Right cardiac atrium (tissue), 5 donors: ENCODE results near the gene BTBD17. TPM values are rescaled to one million over a fixed set of nuclear protein-coding genes. Genes with fewer than 3 reads are reported as not detected.

ENCODE experiments used
- ATAC-seq, 2 donors: fragments of 200-7000 bp; cut with Tn5 transposase; one replicate each; pipeline versions ENCODE4 v1.8.0 to v1.9.1; 2020; ENCODE audit warnings: moderate library complexity in 2 of 2, mild to moderate bottlenecking in 1 of 2
- DNase-seq, 3 donors: peaks; one replicate each; pipeline ENCODE4 v3.0.0-alpha.2; 2020
- H3K27ac ChIP-seq: one replicate; pipeline ENCODE4 v1.5.1; 2013; ENCODE audit warnings: mild to moderate bottlenecking, low read length, control low read depth, moderate library complexity
- H3K27me3 ChIP-seq: one replicate; pipeline ENCODE4 v1.6.1; 2013; ENCODE audit not compliant: control insufficient read depth, insufficient read depth
- H3K4me1 ChIP-seq: one replicate; pipeline ENCODE4 v1.6.1; 2013; ENCODE audit warnings: low read length; ENCODE audit not compliant: control insufficient read depth, insufficient read depth
- H3K4me3 ChIP-seq: one replicate; pipeline ENCODE4 v1.5.1; 2013; ENCODE audit warnings: low read length, control low read depth
- H3K9me3 ChIP-seq: one replicate; pipeline ENCODE4 v1.6.1; 2013; ENCODE audit warnings: low read length; ENCODE audit not compliant: control insufficient read depth
- WGBS: extraction: QIAGEN DNeasy Blood & Tissue Kit; methylation state at CpG from one replicate; pipeline ENCODE4 v1.1.7; 2013; 5-methylcytosine and 5-hydroxymethylcytosine counted together
- intact Hi-C, 4 donors: fragments of 100-400 bp; cut with DNase I; formaldehyde crosslinking; loops; one replicate each; pipeline versions ENCODE4 v1.11.0 to v1.14.0; 2022 to 2023
- polyA plus RNA-seq: library from polyadenylated mRNA; stranded (reverse); fragments of 200-250 nt; gene quantifications from one replicate; pipeline ENCODE4 v1.2.3, GENCODE V29; 2013
- total RNA-seq, 4 donors: library from RNA; stranded (reverse); fragmentation: NEBNext Ultra II Directional; extraction: Animal tissue kit (Norgen Biotek cat#: 25700); gene quantifications; one replicate each; pipeline ENCODE4 v1.2.1, GENCODE V29; 2021
- donor health status: healthy with polysubstance abuse.
- donor health status: DM: no; HTN: yes; CAD: no.
- donor health status: DM: no; HTN: no; CAD: no.
- donor health status: DM: no; HTN: yes; CAD: no; lungs with severe emphysema.
- donor health status: DM: yes; HTN: yes; CAD: no.

BTBD17 gene
- total and polyA plus RNA-seq, 5 donors, result not detected

- no peak overlapping the region for H3K27ac ChIP-seq
- ATAC-seq, result no peak
- H3K4me1 ChIP-seq, result no peaks in the 10 kb centered on the region
- DNase-seq, result peak in 2 of 3 donors; percentile 33 to 37
- no peaks in the 10 kb centered on the region for H3K9me3 ChIP-seq
- no peak overlapping the region for H3K4me3 ChIP-seq
- 88% methylated on average over 17 of the region's 17 CpGs for WGBS
- intact Hi-C loops, result loop anchor here in 3 of 4 donors (2.0 to 10.0 kb wide), 3 partner anchors 123 to 158 kb away; partner anchors contain the start of gene TTYH2 (in 3 of the 3)
- H3K27me3 ChIP-seq, result no peaks in the 10 kb centered on the region
Observed at GRCh38 chr17:74369665-74370490, 8.2 kb upstream of the BTBD17 start.

DNA sequence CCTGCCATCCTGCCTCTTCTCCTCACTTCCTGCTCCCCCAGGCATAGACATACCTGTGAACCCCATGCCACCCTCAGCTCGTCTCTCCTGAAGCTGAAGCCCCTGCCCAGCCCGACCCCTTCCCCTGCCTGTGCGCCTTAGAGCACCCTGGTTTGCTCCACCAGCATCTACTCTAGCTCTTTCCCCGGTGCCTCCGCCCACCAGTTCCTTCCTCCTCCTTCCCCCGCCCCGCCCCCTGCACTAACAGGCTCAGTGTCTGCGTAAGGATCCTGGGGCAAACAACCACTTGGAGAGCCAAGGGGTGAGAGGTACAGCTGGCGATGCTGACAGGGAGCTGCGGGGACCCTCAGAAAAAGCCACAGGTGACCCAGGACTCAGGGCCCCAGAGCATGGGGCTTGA, 7.6 kb upstream of the BTBD17 start:
- intact Hi-C loops, result loop anchor here in 3 of 4 donors (2.0 to 10.0 kb wide), 3 partner anchors 124 to 157 kb away; partner anchors contain the start of gene TTYH2 (in 3 of the 3)
- H3K9me3 ChIP-seq, result no peaks in the 10 kb centered on the region
- no peak overlapping the region for H3K4me3 ChIP-seq
- H3K4me1 ChIP-seq, result no peaks in the 10 kb centered on the region
- ATAC-seq (peak; percentile 27 to 63), DNase-seq (peak; percentile 55 to 84 (median 83))
- no peak overlapping the region for H3K27ac ChIP-seq
- WGBS, result 30% methylated on average over 10 of the region's 10 CpGs
- H3K27me3 ChIP-seq, result no peaks in the 10 kb centered on the region

GRCh38 chr17:74368341-74369081, 6.8 kb upstream of the BTBD17 start:
- Histone ChIP-seq H3K27me3 (no peaks in the 10 kb centered on the region), H3K27ac (no peak overlapping the region), H3K4me1 (no peaks in the 10 kb centered on the region), H3K4me3 (no peak overlapping the region), H3K9me3 (no peaks in the 10 kb centered on the region)
- WGBS, result 21% methylated on average over 14 of the region's 14 CpGs
- intact Hi-C loops, result loop anchor here in 3 of 4 donors (2.0 to 10.0 kb wide), 3 partner anchors 124 to 156 kb away; partner anchors contain the start of gene TTYH2 (in 3 of the 3)
- DNase-seq (peak; percentile 68 to 90 (median 88)), ATAC-seq (peak; percentile 70 to 83)

DNA sequence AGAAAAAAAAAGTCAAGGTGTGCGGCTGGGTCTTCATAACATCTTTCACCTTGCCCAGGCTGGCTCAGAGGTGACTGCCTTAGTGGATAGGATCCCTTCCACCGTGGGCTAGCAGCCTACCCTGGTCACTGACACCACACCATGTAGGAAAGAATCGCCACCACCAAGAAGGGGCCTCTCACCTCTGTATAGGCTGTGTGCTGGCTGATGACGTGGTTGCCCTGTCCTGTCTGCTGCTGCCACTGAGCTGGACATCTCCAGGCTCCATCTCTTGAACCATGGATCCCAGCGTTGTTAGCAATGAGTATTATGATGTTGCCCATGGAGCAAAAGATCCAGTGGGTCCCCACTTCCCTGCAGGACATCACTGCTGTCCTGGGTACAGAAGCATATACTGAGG, 5.5 kb upstream of the BTBD17 start, which contains the start of gene GPR142:
GPR142 (plus strand) TSS at position 301 of the 400 bp plus-strand sequence. CDS start 2,035 bp downstream, outside the sequence.
- Histone ChIP-seq H3K9me3 (no peaks in the 10 kb centered on the region), H3K27ac (no peak within 1 kb of the TSS), H3K4me1 (no peaks in the 10 kb centered on the region), H3K27me3 (no peaks in the 10 kb centered on the region), H3K4me3 (no peak within 1 kb of the TSS)
- WGBS, result 85% methylated on average over 5 of the region's 5 CpGs
- DNase-seq, result peak in 1 of 3 donors; percentile 4
- no peak for ATAC-seq
- intact Hi-C loops, result loop anchor here in 3 of 4 donors (5.0 to 10.0 kb wide), 2 partner anchors 152 to 155 kb away; partner anchors contain the start of gene TTYH2 (in 3 of the 3)

GRCh38 chr17:74362810-74363498, 1.3 kb upstream of the BTBD17 start:
- H3K27ac ChIP-seq, result no peak overlapping the region
- 53% methylated on average over 14 of the region's 14 CpGs for WGBS
- no peaks in the 10 kb centered on the region for H3K9me3 ChIP-seq
- H3K4me1 ChIP-seq, result no peaks in the 10 kb centered on the region
- intact Hi-C loops, result loop anchor here (2.0 to 10.0 kb wide), 3 partner anchors 61 to 148 kb away; partner anchors contain the start of gene TTYH2 (in 2 of the 4)
- ATAC-seq, result no peak
- H3K27me3 ChIP-seq, result no peaks in the 10 kb centered on the region
- DNase-seq, result no peak
- H3K4me3 ChIP-seq, result no peak overlapping the region

GRCh38 chr17:74362069-74362405, 369 bp upstream of the BTBD17 start:
- intact Hi-C loops, result loop anchor here (2.0 to 10.0 kb wide), 3 partner anchors 60 to 147 kb away; partner anchors contain the start of gene TTYH2 (in 2 of the 4)
- no peaks in the 10 kb centered on the region for H3K27me3 ChIP-seq
- no peak overlapping the region for H3K4me3 ChIP-seq
- H3K9me3 ChIP-seq, result no peaks in the 10 kb centered on the region
- H3K27ac ChIP-seq, result no peak overlapping the region
- no peaks in the 10 kb centered on the region for H3K4me1 ChIP-seq
- DNase-seq, result no peak
- no peak for ATAC-seq
- WGBS, result 17% methylated on average over 9 of the region's 9 CpGs

DNA sequence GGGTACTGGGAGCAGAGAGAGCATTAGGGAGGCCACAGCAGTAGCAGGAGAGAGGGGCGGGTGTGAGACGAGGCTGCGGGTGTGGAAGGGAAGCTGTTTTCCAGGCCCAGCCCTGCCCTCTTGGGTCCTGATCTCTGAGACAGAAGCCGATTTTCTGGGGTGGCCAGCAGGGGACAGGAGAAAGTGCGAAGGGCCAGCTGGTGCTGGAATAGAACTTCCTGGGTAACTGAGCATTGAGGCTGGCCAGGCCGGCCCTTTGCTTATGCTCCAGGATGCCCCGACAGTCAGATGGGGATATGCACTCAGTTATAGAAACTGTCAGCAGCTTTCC, 804 bp downstream of the BTBD17 start:
- Histone ChIP-seq H3K4me1 (no peaks in the 10 kb centered on the region), H3K27me3 (no peaks in the 10 kb centered on the region), H3K4me3 (no peak overlapping the region), H3K27ac (no peak overlapping the region), H3K9me3 (no peaks in the 10 kb centered on the region)
- no peak for ATAC-seq
- peak in 2 of 3 donors; percentile 28 to 29 for DNase-seq
- WGBS, result 51% methylated on average over 7 of the region's 7 CpGs
- intact Hi-C loops, result loop anchor here in 3 of 4 donors (5.0 to 10.0 kb wide), 2 partner anchors 59 to 146 kb away; partner anchors contain the start of gene TTYH2 (in 2 of the 3)

- ATAC-seq, result no peak
- H3K4me1 ChIP-seq, result no peaks in the 10 kb centered on the region
- intact Hi-C loops, result loop anchor here in 3 of 4 donors (5.0 to 10.0 kb wide), 2 partner anchors 58 to 145 kb away; partner anchors contain the start of gene TTYH2 (in 2 of the 3)
- peak in 1 of 3 donors; percentile 38 for DNase-seq
- H3K27me3 ChIP-seq, result no peaks in the 10 kb centered on the region
- WGBS, result 93% methylated on average over 22 of the region's 22 CpGs
- H3K9me3 ChIP-seq, result no peaks in the 10 kb centered on the region
- no peak overlapping the region for H3K4me3 ChIP-seq
- H3K27ac ChIP-seq, result no peak overlapping the region
Observed at GRCh38 chr17:74359916-74360315, 1.8 kb downstream of the BTBD17 start.

GRCh38 chr17:74358697-74359096, 3.0 kb downstream of the BTBD17 start:
- no peaks in the 10 kb centered on the region for H3K9me3 ChIP-seq
- no peaks in the 10 kb centered on the region for H3K27me3 ChIP-seq
- H3K27ac ChIP-seq, result no peak overlapping the region
- H3K4me1 ChIP-seq, result no peaks in the 10 kb centered on the region
- H3K4me3 ChIP-seq, result no peak overlapping the region
- intact Hi-C loops, result no loop called here
- WGBS, result 80% methylated on average over 9 of the region's 9 CpGs
- ATAC-seq (no peak), DNase-seq (no peak)

GRCh38 chr17:74357466-74357809, 4.2 kb downstream of the BTBD17 start:
- no peaks in the 10 kb centered on the region for H3K4me1 ChIP-seq
- intact Hi-C loops, result no loop called here
- no peaks in the 10 kb centered on the region for H3K9me3 ChIP-seq
- no peak overlapping the region for H3K27ac ChIP-seq
- WGBS, result 18% methylated on average over 32 of the region's 32 CpGs
- DNase-seq (no peak), ATAC-seq (no peak)
- peak overlapping the region; percentile 3 for H3K4me3 ChIP-seq
- H3K27me3 ChIP-seq, result no peaks in the 10 kb centered on the region
